Esophagus squamous epithelium (tissue), 4 donors: ENCODE measurements around the gene IQSEC1.

Source experiments
- CTCF ChIP-seq, 6 experiments: fragments of 450-650 bp in 4 of 6; fragments of 200-600 bp in 2 of 6; sonication (generic) in 2 of 6; IDR thresholded peaks; one replicate each; pipeline ENCODE4 v1.5.1; 2016 to 2019; ENCODE audit warnings: antibody characterized with exemption in 6 of 6, mild to moderate bottlenecking in 4 of 6, moderate library complexity in 4 of 6
- POLR2A ChIP-seq, 4 donors: fragments of 450-650 bp; IDR thresholded peaks; one replicate each; pipeline ENCODE4 v1.6.1; 2017; ENCODE audit warnings: antibody characterized with exemption in 4 of 4, mild to moderate bottlenecking in 4 of 4, moderate library complexity in 3 of 4

- no peak for TF ChIP-seq CTCF (IDR thresholded peaks at IDR 0.05)
- no peak for TF ChIP-seq POLR2A (IDR thresholded peaks at IDR 0.05)
Measured at GRCh38 chr3:13122081-13123012, 49.1 kb upstream of the IQSEC1 start.
